Immature natural killer cell (primary cell): Measurements from ENCODE around the gene STUM. TPM values are rescaled to one million over a fixed set of nuclear protein-coding genes. Genes with fewer than 3 reads are reported as not detected.
A peak's percentile ranks its signal among the peaks of the same experiment; 100 is the strongest.
"Not testable (repeated sequence)": the region's sequence is repeated elsewhere in the genome, so short reads cannot be mapped to it uniquely, and the experiment has no call there.

Experiments used
- DNase-seq, 3 donors: peaks; one replicate each; pipeline ENCODE4 v3.0.0; 2022; ENCODE audit warnings: mixed read lengths in 1 of 3
- H3K27ac Mint-ChIP-seq, 6 donors: one replicate each; pipeline ENCODE4 v1.8.0; 2020; ENCODE audit warnings: mixed read lengths in 6 of 6, mild to moderate bottlenecking in 5 of 6, inconsistent platforms in 4 of 6, moderate library complexity in 3 of 6
- H3K27me3 Mint-ChIP-seq, 3 donors: one replicate each; pipeline ENCODE4 v1.8.0; 2020 to 2021; ENCODE audit warnings: low read depth in 3 of 3, mild to moderate bottlenecking in 3 of 3, mixed read lengths in 3 of 3, moderate library complexity in 3 of 3, inconsistent platforms in 1 of 3
- H3K36me3 Mint-ChIP-seq, 3 donors: one replicate each; pipeline ENCODE4 v1.8.0; 2020; ENCODE audit warnings: mixed read lengths in 3 of 3, inconsistent platforms in 2 of 3, mild to moderate bottlenecking in 2 of 3
- H3K4me1 Mint-ChIP-seq, 2 donors: one replicate each; pipeline ENCODE4 v1.8.0; 2020; ENCODE audit warnings: inconsistent platforms in 2 of 2, mild to moderate bottlenecking in 2 of 2, mixed read lengths in 2 of 2, moderate library complexity in 1 of 2
- H3K4me3 Mint-ChIP-seq, 5 donors: one replicate each; pipeline ENCODE4 v1.8.0; 2020; ENCODE audit warnings: mild to moderate bottlenecking in 5 of 5, mixed read lengths in 5 of 5, inconsistent platforms in 3 of 5, moderate library complexity in 3 of 5
- H3K9me3 Mint-ChIP-seq, 6 donors: one replicate each; pipeline ENCODE4 v1.8.0; 2020; ENCODE audit warnings: mild to moderate bottlenecking in 6 of 6, mixed read lengths in 6 of 6, inconsistent platforms in 4 of 6, moderate library complexity in 3 of 6
- polyA plus RNA-seq, 3 donors: library from polyadenylated mRNA; unstranded; fragments of 300-500 nt; fragmentation: Illumina TruSeq; gene quantifications; one replicate each; pipeline ENCODE4 v1.2.3, GENCODE V29; 2021

STUM gene
- polyA plus RNA-seq, 3 donors from 2014 or later, result not detected

DNA sequence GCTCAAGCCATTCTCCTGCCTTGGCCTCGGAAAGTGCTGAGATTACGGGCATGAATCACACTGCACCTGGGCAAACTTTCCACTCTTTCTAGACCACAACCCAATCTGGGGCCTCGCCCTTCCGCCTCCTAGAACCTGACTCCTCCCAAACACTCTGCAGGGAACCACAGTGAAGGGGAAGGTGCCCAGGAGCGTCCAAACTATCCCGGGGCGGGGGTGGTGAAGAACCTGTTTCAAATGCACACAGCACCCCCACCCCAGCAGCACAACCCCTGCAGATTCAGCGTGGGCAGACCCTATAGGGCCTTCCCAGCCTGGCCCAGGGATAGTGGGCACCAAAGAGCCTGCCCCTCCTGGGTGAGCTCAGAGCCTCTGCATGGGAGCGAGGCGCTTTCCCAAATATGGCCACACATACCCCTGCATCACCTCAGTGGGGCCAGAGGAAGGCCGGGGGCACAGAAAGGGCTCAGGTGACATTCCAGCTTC is 86.9 kb downstream of the STUM start:
- Mint-ChIP-seq H3K4me3 (no peak overlapping the region), H3K4me1 (peaks cover 23 to 35% of the 10 kb centered on the region in 2 donors), H3K27ac (peak overlapping the region; percentile 52 to 89 (median 84)), H3K9me3 (no peaks in the 10 kb centered on the region), H3K36me3 (peaks cover 3 to 22% (median 10%) of the 10 kb centered on the region in 3 donors), H3K27me3 (peaks cover 3 to 9% (median 7%) of the 10 kb centered on the region in 3 donors)
- no peak for DNase-seq

DNA sequence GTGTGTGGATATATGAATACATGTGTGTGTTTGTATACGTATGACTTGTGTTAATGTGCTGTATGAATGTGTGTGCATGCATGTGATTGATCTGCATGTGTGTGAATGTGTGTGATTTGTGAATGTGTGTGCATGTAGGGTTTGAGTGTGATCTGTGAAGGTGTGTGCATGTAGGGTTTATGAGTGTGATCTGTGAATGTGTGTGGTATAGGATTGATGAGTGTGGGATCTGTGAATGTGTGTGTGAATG is 88.2 kb downstream of the STUM start:
- Mint-ChIP-seq H3K27ac (peak overlapping the region; percentile 8 to 87 (median 53)), H3K4me1 (peaks cover 26 to 35% of the 10 kb centered on the region in 2 donors), H3K9me3 (no peaks in the 10 kb centered on the region), H3K4me3 (no peak overlapping the region), H3K36me3 (peaks cover 3 to 19% (median 10%) of the 10 kb centered on the region in 3 donors), H3K27me3 (peaks cover 3 to 9% (median 7%) of the 10 kb centered on the region in 3 donors)
- DNase-seq, result no peak

DNA sequence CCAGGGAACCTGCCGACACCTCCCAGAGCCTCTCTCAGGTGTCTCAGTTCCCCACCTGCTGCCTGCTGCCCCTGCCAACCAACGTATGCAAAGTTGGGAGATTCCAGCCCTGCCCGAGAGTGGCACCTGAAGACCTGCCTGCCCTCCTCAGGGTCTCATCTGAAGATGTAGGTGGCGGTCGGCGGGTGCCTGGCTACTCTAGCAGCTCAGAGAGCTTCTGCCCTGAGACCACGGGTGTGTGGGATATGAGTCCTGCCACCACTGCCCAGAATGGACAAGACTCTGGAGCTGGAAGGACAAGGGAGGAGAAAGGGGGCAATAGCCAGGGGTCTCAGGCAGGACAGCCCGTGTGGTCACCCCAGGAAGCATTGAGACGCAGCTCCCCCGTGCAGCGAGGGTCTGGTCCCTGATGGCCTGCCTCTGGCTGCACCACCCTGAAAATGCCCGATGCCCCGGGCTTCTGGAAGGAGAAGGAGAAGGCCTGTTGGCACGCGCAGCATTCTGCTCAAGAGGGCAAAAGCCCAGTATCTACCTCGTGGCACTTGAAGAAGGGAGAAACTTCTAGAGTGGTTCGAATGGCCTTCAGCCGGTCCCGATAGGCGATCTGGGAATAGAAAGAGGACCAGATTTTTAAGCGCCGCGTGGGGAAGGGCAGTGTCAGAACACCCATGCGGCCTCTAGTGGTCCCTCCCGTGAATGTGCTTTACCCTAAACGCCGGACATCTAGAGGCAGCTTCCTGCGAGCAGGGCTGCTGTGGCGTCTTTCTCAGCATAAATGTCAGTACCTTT is 88.8 kb downstream of the STUM start:
- Mint-ChIP-seq H3K27ac (peak overlapping the region in 4 of 6 donors; percentile 8 to 87 (median 32)), H3K36me3 (peaks cover 3 to 15% (median 10%) of the 10 kb centered on the region in 3 donors), H3K4me1 (peaks cover 27 to 34% of the 10 kb centered on the region in 2 donors)

DNA sequence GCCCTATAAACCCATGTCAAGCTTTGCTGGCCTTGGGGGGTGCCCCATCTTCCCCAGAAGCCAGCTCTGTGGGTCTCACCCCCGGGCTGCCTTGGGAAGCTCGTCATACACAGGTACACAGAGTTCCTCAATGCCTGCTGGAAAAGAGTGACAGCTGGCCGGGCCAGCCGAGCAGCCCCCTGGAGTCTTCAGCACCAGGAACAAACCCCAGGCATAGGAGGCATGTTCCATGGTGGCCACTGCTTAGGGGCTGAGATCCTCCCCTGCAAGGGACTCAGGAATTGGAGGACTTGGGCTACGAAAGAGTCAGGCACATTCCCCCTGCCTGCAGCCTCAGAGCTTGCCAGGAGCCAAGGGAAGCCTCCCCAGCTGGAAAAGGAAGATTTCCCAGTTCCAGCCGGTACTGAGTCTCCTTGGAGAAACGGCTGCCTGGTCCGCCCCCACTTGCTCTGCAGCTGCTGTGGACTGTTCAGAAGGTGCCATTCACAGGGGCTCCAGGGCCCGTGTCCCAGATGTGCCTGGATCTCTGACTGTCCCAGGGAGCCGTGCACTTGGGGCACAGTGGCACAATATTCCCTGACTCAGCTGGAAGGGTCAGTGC is 89.5 kb downstream of the STUM start:
- no peak for DNase-seq
- Mint-ChIP-seq H3K27me3 (peaks cover 3 to 7% (median 5%) of the 10 kb centered on the region in 3 donors), H3K9me3 (no peaks in the 10 kb centered on the region), H3K27ac (peak overlapping the region in 2 of 6 donors; percentile 17 to 73), H3K36me3 (peaks cover 3 to 15% (median 10%) of the 10 kb centered on the region in 3 donors), H3K4me3 (no peak overlapping the region), H3K4me1 (peaks cover 27 to 29% of the 10 kb centered on the region in 2 donors)

More for the DNA sequence above, 88.8 kb downstream of the STUM start:
- H3K9me3 Mint-ChIP-seq, result no peaks in the 10 kb centered on the region
- H3K27me3 Mint-ChIP-seq, result peaks cover 3 to 9% (median 7%) of the 10 kb centered on the region in 3 donors
- no peak for DNase-seq
- no peak overlapping the region for H3K4me3 Mint-ChIP-seq

DNA sequence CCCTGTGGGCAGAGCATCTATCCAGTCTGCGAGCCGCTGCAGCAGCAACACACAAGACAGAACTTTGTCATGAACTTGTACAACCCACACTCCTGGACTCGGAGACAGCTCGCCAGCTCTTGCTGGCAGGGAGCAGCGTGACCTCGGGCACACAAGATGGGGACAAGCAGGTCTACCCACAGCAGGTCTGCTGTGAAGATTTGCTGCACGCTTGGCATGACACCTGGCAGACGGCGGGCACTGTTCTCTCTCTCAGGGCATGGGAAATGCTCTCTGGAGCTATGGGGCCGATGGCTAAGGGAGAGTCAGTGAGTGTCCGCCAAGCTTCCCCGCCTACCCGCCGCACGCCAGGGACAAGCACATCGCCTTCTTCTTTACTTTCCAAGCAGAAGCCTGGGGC is 90.0 kb downstream of the STUM start:
- Mint-ChIP-seq H3K36me3 (peaks cover 3 to 15% (median 10%) of the 10 kb centered on the region in 3 donors), H3K9me3 (no peaks in the 10 kb centered on the region), H3K4me3 (no peak overlapping the region), H3K4me1 (peaks cover 27 to 29% of the 10 kb centered on the region in 2 donors), H3K27ac (peak overlapping the region in 1 of 6 donors; percentile 73), H3K27me3 (peaks cover 0 to 10% (median 2%) of the 10 kb centered on the region in 3 donors)
- no peak for DNase-seq

DNA sequence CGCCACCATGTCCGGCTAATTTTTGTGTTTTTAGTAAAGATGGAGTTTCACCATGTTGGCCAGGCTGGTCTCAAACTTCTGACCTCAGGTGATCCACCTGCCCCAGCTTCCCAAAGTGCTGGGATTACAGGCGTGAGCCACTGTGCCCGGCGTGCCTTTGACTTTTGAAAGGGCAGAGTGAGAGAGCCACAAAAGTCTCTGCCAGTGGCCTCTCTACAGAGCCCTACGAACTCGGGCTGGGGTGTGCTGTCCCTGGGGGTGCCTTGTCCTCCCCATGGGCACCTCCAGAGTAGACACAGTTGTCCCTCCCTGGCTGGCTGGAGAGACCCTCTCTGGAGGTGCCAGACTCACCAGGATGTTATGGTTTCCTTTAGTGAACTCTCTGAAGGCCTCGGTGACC is 90.6 kb downstream of the STUM start:
- Mint-ChIP-seq H3K27ac (peak overlapping the region in 1 of 6 donors; percentile 20), H3K36me3 (peaks cover 3 to 15% (median 9%) of the 10 kb centered on the region in 3 donors), H3K4me1 (peaks cover 31 to 32% of the 10 kb centered on the region in 2 donors)
- not testable (repeated sequence) for H3K4me3 Mint-ChIP-seq, DNase-seq, H3K27me3 Mint-ChIP-seq, H3K9me3 Mint-ChIP-seq

DNA sequence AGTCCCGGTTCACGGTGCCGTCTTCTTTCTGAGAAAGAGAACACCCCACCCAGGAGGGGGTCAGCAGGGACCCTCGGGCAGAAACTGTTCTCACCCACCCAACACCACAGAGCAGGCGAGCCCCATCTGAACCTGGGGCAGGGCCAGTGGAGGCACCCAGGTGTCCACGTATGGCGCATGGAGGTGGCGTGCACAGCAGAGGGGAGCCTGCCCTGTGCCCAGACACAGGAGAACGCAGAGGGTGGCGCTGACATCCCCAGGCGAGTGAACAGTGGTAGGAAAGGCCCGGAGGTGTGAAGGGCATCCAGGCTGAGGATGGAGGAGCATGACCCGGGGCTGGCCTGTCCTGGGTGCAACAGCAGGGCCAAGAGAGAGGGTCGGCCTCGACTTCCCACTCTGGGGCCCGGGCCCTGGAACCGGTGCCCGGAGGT is 91.1 kb downstream of the STUM start:
- Mint-ChIP-seq H3K36me3 (peaks cover 3 to 15% (median 5%) of the 10 kb centered on the region in 3 donors), H3K9me3 (no peaks in the 10 kb centered on the region), H3K27ac (no peak overlapping the region), H3K27me3 (peaks cover 0 to 10% (median 2%) of the 10 kb centered on the region in 3 donors), H3K4me1 (peaks cover 33 to 34% of the 10 kb centered on the region in 2 donors), H3K4me3 (no peak overlapping the region)
- no peak for DNase-seq

DNA sequence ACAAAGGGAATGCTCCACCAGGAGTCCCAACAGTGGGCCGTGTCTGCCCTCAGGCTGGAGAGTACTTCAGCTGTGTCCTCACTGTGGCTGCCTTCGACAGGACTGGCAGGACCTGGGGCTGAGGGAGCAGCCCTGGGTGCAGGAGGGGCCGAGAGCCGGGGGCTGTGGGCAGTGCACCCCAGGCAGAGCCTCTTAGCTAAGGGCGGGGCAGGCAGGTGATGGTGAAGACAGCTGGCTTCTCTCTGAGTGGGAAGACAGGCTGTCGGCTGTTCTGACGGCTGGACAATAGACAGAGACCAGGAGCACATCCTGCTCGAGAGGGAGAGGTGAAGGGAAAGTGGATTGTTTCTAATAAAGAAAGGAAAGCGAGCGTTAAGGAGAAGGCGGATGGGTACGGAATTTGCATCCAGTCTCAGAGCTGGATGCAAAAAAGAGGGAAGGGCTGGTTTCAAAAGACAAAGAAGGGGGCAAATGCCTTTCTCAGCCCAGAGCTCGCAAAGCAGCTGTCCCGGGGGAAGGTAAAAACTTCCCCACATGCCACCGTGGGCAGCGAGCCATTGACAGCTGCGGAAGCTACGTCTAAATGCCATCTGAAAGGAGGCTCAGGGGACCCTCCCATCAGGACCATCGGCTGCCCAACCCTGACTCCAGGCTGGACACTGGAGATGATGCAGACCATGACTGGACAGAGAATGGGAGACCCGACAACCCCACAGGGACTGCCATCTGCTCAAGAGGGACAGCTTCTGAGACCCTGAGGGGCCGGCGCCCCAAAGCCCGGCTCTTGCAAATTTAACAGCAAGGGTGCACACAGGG is 92.0 kb downstream of the STUM start:
- H3K27ac Mint-ChIP-seq, result peak overlapping the region in 4 of 6 donors; percentile 30 to 55 (median 42)
- peaks cover 0 to 4% (median 2%) of the 10 kb centered on the region in 3 donors for H3K27me3 Mint-ChIP-seq
- H3K36me3 Mint-ChIP-seq, result peaks cover 3 to 15% (median 5%) of the 10 kb centered on the region in 3 donors
- peaks cover 35 to 37% of the 10 kb centered on the region in 2 donors for H3K4me1 Mint-ChIP-seq
- no peak overlapping the region for H3K4me3 Mint-ChIP-seq
- no peak for DNase-seq
- no peaks in the 10 kb centered on the region for H3K9me3 Mint-ChIP-seq

DNA sequence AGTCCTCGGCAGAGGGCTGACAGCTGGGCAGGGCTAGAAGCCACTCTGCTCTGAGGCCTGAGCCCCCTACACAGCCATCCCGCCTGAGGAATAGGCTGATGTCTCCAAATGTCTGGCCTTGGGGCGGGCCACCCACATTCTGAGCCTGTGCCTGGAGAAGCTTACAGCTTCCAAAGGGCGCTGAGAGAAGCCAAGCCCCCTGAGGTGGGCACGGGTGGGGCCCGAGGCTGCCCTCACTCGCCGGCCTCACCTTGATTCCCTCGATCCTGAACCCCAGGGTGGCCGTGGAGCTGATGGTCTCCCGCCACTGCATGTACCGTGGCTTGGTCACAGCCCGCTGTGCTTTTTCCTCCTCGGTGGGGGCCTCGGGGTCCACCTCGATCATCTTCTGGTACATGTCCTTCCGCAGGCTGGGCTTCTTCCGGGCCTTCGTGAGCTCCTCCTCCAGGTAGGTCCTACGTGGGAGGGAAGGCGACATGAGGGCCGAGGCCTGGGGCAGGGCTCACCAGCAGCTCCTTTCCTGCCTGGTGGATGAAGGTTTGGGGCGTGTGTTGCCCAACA is 93.2 kb downstream of the STUM start:
- peak overlapping the region in 3 of 6 donors; percentile 35 to 56 (median 40) for H3K27ac Mint-ChIP-seq
- no peak for DNase-seq
- H3K36me3 Mint-ChIP-seq, result peaks cover 2 to 12% (median 3%) of the 10 kb centered on the region in 3 donors
- no peaks in the 10 kb centered on the region for H3K9me3 Mint-ChIP-seq
- peaks cover 0 to 7% (median 2%) of the 10 kb centered on the region in 3 donors for H3K27me3 Mint-ChIP-seq
- H3K4me3 Mint-ChIP-seq, result no peak overlapping the region
- H3K4me1 Mint-ChIP-seq, result peaks cover 37 to 43% of the 10 kb centered on the region in 2 donors

DNA sequence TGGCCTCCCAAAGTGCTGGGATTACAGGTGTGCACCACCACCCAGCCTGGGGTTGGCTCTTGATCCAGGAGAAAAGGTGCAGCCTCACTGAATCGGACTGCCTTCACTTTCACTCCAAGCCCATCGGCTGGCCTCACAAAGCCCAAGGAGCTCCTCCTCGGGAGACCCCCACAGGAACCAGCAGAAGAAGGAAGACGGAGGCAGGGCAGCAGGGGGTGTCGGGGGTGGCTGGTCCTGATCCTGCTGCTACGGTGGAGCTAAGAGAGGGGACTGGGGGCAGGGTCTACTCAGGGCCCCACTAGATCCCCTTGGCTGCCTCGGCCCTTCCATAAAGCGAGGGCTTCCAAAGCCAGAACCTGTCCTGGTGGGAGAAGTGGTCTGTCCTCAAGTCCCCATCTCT is 93.9 kb downstream of the STUM start:
- H3K36me3 Mint-ChIP-seq, result peaks cover 0 to 12% (median 0%) of the 10 kb centered on the region in 3 donors
- H3K9me3 Mint-ChIP-seq, result no peaks in the 10 kb centered on the region
- peak overlapping the region in 3 of 6 donors; percentile 40 to 87 (median 85) for H3K27ac Mint-ChIP-seq
- DNase-seq, result no peak
- peaks cover 0 to 7% (median 2%) of the 10 kb centered on the region in 3 donors for H3K27me3 Mint-ChIP-seq
- H3K4me3 Mint-ChIP-seq, result peak overlapping the region in 1 of 5 donors; percentile 27
- peaks cover 33 to 45% of the 10 kb centered on the region in 2 donors for H3K4me1 Mint-ChIP-seq

DNA sequence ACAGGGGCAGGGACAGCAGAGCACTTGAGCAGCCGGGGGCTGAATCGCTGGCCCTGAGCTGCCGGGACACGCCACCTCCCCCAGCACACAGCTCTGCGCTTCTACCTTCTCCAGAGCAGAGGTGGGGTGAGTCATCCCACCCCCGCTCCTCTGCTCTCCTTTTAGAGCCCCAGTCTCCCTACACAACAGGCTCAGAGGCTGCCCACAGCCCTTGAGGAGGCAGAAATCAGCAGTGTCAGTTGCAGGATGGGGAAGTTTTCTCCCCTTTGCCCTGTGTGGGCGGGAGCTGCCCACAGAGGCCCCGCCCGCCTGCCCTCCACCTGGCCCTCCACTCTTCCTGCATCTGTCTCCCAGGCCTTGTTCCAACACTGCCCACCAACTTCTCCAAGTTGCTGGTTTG is 94.6 kb downstream of the STUM start:
- peak overlapping the region; percentile 5 to 63 (median 50) for H3K4me3 Mint-ChIP-seq
- peak overlapping the region; percentile 85 to 87 (median 87) for H3K27ac Mint-ChIP-seq
- no peaks in the 10 kb centered on the region for H3K9me3 Mint-ChIP-seq
- H3K36me3 Mint-ChIP-seq, result peaks cover 0 to 20% (median 2%) of the 10 kb centered on the region in 3 donors
- H3K27me3 Mint-ChIP-seq, result peaks cover 0 to 7% (median 2%) of the 10 kb centered on the region in 3 donors
- H3K4me1 Mint-ChIP-seq, result peaks cover 33 to 45% of the 10 kb centered on the region in 2 donors
- no peak for DNase-seq

DNA sequence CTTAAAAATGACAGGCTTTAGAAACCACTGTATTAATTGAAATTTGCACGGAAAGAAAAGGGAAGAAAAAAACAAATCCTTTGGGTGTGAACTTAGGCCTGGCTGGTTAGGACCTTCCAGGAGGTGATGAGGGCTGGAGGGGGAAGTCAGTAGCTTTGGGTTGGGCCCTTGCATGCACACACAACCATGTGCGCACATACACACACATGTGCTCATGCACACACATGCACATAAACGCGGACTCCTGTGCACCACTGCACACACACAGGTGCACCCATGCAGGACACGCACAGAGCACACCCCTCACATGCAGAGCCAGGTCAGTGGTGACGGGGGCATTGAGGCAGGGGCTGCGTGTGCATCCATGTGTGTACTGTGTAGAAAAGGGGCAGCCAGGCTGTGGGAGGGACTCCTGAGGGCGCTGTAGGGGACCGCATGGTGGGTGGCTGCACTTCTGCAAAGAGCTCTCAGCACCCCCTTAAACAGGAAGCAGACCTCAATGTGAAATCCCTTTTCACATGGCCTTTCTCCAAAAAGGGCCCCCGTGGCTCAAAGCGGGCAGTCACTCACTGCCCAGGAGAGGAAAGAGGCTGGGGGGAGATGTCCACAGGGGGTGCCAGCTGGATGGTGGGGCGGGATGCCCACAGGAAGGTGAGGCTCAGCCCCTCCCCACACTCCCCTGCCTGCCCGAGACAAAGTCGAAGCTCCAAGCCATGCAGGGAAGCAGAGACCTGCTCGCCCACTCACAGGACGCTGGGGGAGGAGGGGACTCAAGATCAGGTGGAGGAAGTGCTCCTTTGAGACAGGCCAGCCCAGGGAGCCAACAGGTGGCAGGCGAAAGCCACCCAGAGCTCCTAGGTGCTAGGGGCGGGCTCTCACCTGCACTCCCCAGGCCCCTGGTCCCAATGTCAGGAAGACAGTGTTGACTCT is 95.3 kb downstream of the STUM start:
- peaks cover 0 to 7% (median 2%) of the 10 kb centered on the region in 3 donors for H3K27me3 Mint-ChIP-seq
- peak overlapping the region; percentile 85 to 87 (median 87) for H3K27ac Mint-ChIP-seq
- no peaks in the 10 kb centered on the region for H3K9me3 Mint-ChIP-seq
- DNase-seq, result no peak
- H3K4me1 Mint-ChIP-seq, result peaks cover 33 to 45% of the 10 kb centered on the region in 2 donors
- peak overlapping the region; percentile 21 to 63 (median 50) for H3K4me3 Mint-ChIP-seq
- H3K36me3 Mint-ChIP-seq, result peaks cover 0 to 22% (median 5%) of the 10 kb centered on the region in 3 donors
